ENCODE data around the gene NPTN. TPM values are rescaled to one million over a fixed set of nuclear protein-coding genes. Genes with fewer than 3 reads are reported as not detected.
A peak's percentile ranks its signal among the peaks of the same experiment; 100 is the strongest.

The NPTN gene
- total RNA-seq, 4 donors from 2014 or later: 261 to 338 (median 333) TPM

DNA sequence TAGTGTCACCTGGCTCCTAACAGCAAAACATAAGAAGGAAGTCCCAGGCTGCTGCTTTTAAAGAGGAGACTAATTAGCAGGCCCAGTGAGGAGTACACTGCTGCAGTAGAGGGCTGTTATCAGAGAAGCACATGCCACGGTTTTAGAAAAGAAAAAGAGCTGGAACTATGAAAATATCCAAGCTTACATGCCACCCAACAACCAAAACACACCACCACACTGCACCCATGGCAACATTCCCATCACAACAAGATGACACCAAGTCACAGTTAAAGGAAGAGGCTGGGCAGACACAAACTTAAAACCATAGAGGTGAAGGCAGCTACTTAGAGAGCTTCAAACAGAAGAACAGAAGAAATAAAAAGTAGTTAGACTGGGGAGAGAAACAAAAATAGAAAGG lies 37.0 kb downstream of the NPTN start:
- TF ChIP-seq, protein P1, sequence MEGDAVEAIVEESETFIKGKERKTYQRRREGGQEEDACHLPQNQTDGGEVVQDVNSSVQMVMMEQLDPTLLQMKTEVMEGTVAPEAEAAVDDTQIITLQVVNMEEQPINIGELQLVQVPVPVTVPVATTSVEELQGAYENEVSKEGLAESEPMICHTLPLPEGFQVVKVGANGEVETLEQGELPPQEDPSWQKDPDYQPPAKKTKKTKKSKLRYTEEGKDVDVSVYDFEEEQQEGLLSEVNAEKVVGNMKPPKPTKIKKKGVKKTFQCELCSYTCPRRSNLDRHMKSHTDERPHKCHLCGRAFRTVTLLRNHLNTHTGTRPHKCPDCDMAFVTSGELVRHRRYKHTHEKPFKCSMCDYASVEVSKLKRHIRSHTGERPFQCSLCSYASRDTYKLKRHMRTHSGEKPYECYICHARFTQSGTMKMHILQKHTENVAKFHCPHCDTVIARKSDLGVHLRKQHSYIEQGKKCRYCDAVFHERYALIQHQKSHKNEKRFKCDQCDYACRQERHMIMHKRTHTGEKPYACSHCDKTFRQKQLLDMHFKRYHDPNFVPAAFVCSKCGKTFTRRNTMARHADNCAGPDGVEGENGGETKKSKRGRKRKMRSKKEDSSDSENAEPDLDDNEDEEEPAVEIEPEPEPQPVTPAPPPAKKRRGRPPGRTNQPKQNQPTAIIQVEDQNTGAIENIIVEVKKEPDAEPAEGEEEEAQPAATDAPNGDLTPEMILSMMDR (IDR thresholded peaks at IDR 0.05): no peak
- TF ChIP-seq EP300 (IDR thresholded peaks at IDR 0.05) (no peak), POLR2AphosphoS5 (IDR thresholded peaks at IDR 0.05) (no peak), POLR2A (IDR thresholded peaks at IDR 0.05) (no peak)
- ATAC-seq: no peak
- Histone ChIP-seq H3K4me1 (peaks cover 52 to 90% (median 54%) of the 10 kb centered on the region in 3 donors), H3K36me3 (peaks cover 0 to 9% of the 10 kb centered on the region in 2 donors), H3K27ac (peak overlapping the region; percentile 45 to 81 (median 64)), H3K27me3 (no peaks in the 10 kb centered on the region), H3K4me3 (no peak overlapping the region), H3K9me3 (no peaks in the 10 kb centered on the region)
- 17 to 29% methylated on average over 1 of the region's 1 CpG for WGBS, 2 donors (ENCODE audit: low coverage in 1 of 2)

DNA sequence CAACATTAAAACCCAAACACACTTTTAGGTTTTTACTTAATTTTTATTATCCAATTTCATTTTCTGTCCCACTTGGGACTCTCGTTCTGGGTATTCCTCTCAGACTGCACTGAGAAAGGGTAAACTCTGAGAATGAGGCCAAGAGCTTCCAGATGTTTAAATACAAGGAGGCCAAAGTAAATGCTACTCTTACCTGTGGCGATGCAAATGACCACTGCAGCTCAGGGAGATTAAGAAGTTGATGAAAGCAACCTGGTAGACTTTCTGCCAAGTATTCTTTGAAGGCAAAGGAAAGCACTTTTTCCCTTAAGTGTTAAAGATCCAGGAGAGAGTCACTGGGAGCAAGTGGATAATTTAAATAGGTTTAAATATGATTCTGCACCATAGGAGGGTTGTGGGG lies 39.1 kb downstream of the NPTN start:
- Histone ChIP-seq H3K9me3 (no peaks in the 10 kb centered on the region), H3K27ac (peak overlapping the region in 1 of 4 donors; percentile 80), H3K27me3 (no peaks in the 10 kb centered on the region), H3K36me3 (peaks cover 3 to 28% of the 10 kb centered on the region in 2 donors), H3K4me3 (no peak overlapping the region), H3K4me1 (peaks cover 35 to 81% (median 35%) of the 10 kb centered on the region in 3 donors)
- TF ChIP-seq POLR2AphosphoS5 (IDR thresholded peaks at IDR 0.05): no peak
- WGBS, 2 donors (ENCODE audit: low coverage in 1 of 2): 20 to 46% methylated on average over 1 to 2 of the region's 2 CpGs
- ATAC-seq: no peak

DNA sequence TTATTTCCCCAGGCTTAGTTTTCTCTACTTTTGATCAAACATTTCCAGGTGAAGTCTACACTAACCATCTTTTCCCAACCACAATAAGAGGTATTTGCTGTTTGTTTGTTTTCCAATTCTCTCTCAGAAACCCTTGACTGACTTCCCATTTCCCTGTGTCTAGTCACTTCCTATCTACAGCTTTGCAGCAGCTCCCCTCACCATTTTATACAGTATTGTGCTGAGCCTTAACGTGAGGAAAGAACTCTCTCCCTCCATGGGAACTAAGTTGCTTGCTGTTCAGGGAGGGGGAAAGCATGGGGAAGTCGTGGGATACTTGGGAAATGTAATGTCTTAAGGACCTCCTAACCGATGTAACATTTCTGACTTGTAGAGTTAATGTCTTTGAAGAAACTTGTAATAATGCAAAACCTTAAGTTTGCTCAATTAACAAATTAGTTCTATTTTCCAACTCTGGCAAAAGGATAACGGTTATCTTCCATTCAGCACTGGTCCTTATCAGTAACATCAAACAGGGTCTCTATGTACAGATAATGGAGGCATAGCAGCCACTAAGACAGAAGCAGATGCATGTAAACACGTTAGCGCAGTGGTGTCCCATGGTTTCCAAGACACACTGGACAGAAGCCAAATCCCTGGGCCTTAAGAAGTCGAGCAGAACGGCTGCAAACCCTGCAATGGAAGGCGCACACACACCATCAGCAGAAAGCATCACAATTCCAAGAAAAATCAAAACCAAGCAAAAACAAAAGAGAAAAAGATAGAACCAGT lies 39.7 kb downstream of the NPTN start:
- Histone ChIP-seq H3K36me3 (peaks cover 3 to 34% of the 10 kb centered on the region in 2 donors), H3K9me3 (no peaks in the 10 kb centered on the region), H3K4me3 (no peak overlapping the region), H3K4me1 (peaks cover 28 to 81% (median 30%) of the 10 kb centered on the region in 3 donors), H3K27ac (peak overlapping the region in 2 of 4 donors; percentile 19 to 80), H3K27me3 (no peaks in the 10 kb centered on the region)
- no peak for ATAC-seq
- WGBS, 2 donors (ENCODE audit: low coverage in 1 of 2): 34 to 41% methylated on average over 4 to 9 of the region's 9 CpGs
- no peak for TF ChIP-seq EP300 (IDR thresholded peaks at IDR 0.05)
- TF ChIP-seq POLR2AphosphoS5 (IDR thresholded peaks at IDR 0.05): no peak
- TF ChIP-seq, protein P1 (IDR thresholded peaks at IDR 0.05): no peak
- no peak for TF ChIP-seq POLR2A (IDR thresholded peaks at IDR 0.05)

DNA sequence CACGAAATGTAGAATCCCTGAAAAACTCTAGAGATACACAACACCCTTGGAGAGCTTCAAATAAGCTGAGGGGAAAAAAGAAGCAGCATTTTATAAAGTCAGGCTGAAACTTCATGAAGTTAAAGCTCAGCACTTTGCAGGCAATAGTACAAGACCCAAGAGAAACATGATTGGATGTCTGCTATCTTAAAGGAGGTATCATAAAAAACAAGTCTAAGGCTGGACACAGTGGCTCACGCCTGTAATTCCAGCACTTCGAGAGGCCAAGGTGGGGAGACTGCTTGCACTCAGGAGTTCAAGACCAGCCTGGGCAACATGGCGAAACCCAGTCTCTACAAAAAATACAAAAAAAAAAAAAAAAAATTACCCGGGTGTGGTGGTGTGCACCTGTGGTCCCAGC lies 42.9 kb downstream of the NPTN start:
- TF ChIP-seq, protein P1 (IDR thresholded peaks at IDR 0.05): no peak
- TF ChIP-seq POLR2A (IDR thresholded peaks at IDR 0.05) (no peak), EP300 (IDR thresholded peaks at IDR 0.05) (no peak), POLR2AphosphoS5 (IDR thresholded peaks at IDR 0.05) (no peak)
- Histone ChIP-seq H3K27me3 (no peaks in the 10 kb centered on the region), H3K27ac (no peak overlapping the region), H3K4me1 (peaks cover 0 to 65% (median 14%) of the 10 kb centered on the region in 3 donors), H3K36me3 (peaks cover 9 to 66% of the 10 kb centered on the region in 2 donors), H3K4me3 (no peak overlapping the region), H3K9me3 (no peaks in the 10 kb centered on the region)
- ATAC-seq: no peak
- 89 to 100% methylated on average over 1 to 5 of the region's 5 CpGs for WGBS, 2 donors (ENCODE audit: low coverage in 1 of 2)

DNA sequence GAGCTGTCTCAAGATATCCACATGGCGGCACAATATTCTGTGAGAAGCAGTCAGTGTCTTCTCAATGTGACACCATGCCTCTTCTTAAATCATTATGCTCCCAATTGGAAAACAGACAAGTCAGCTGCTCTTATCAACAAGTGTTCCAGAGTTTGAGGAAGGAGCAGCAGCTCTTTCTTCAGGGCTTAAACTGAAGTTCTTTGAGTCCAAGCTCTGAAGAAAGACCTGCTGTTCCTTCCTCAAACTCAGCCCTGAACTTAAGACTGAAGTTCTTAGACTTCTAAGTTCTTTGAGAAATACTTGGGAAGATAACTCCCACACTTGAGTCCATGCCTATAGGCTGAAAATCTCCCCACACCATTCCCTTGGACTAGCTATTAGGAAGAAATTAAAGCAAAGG lies 43.4 kb downstream of the NPTN start:
- H3K9me3 ChIP-seq: no peaks in the 10 kb centered on the region
- TF ChIP-seq POLR2AphosphoS5 (IDR thresholded peaks at IDR 0.05) (no peak), POLR2A (IDR thresholded peaks at IDR 0.05) (no peak), EP300 (IDR thresholded peaks at IDR 0.05) (no peak)
- TF ChIP-seq, protein P1 (IDR thresholded peaks at IDR 0.05): no peak
- 100% methylated on average over 1 of the region's 1 CpG for WGBS, 2 donors (ENCODE audit: low coverage in 1 of 2)
- peaks cover 0 to 65% (median 9%) of the 10 kb centered on the region in 3 donors for H3K4me1 ChIP-seq
- H3K27ac ChIP-seq: no peak overlapping the region
- no peak for ATAC-seq
- H3K4me3 ChIP-seq: no peak overlapping the region
- peaks cover 9 to 71% of the 10 kb centered on the region in 2 donors for H3K36me3 ChIP-seq
- H3K27me3 ChIP-seq: no peaks in the 10 kb centered on the region
